NCI-H2227 (cell line): ENCODE data around the gene SYNE1.
"Not testable (repeated sequence)": the region's sequence is repeated elsewhere in the genome, so short reads cannot be mapped to it uniquely, and the experiment has no call there.

ENCODE experiments used
- DNase-seq: peaks from one replicate; lab custom pipeline; 2025; ENCODE audit not compliant: unreplicated experiment; lab: John Stamatoyannopoulos, UW

SYNE1 gene

GRCh38 chr6:152566103-152566875 lies 70.9 kb downstream of the SYNE1 start:
- no peak for DNase-seq

- no peak for DNase-seq
Measured at GRCh38 chr6:152563177-152563576, 74.0 kb downstream of the SYNE1 start.

GRCh38 chr6:152558798-152559197 lies 78.4 kb downstream of the SYNE1 start:
- DNase-seq: not testable (repeated sequence)

- DNase-seq: no peak
Measured at GRCh38 chr6:152557502-152557901, 79.7 kb downstream of the SYNE1 start.

- DNase-seq: no peak
Measured at GRCh38 chr6:152554851-152555250, 82.3 kb downstream of the SYNE1 start.

- DNase-seq: no peak
Measured at GRCh38 chr6:152552616-152553209, 84.4 kb downstream of the SYNE1 start.

GRCh38 chr6:152543519-152543918 lies 93.6 kb downstream of the SYNE1 start:
- no peak for DNase-seq

- DNase-seq: no peak
Measured at GRCh38 chr6:152540381-152540780, 96.8 kb downstream of the SYNE1 start.

- no peak for DNase-seq
Measured at GRCh38 chr6:152534541-152534940, 102.6 kb downstream of the SYNE1 start.

GRCh38 chr6:152532556-152533422 lies 104.4 kb downstream of the SYNE1 start:
- DNase-seq: no peak

GRCh38 chr6:152531659-152532058 lies 105.5 kb downstream of the SYNE1 start:
- DNase-seq: no peak

- DNase-seq: no peak
Measured at GRCh38 chr6:152529369-152529768, 107.8 kb downstream of the SYNE1 start.

GRCh38 chr6:152514120-152514519 lies 123.0 kb downstream of the SYNE1 start:
- not testable (repeated sequence) for DNase-seq

- no peak for DNase-seq
Measured at GRCh38 chr6:152509916-152510315, 127.2 kb downstream of the SYNE1 start.

GRCh38 chr6:152508477-152508876 lies 128.7 kb downstream of the SYNE1 start:
- no peak for DNase-seq

GRCh38 chr6:152503546-152503945 lies 133.6 kb downstream of the SYNE1 start:
- DNase-seq: no peak

GRCh38 chr6:152502421-152503188 lies 134.6 kb downstream of the SYNE1 start:
- no peak for DNase-seq

GRCh38 chr6:152499931-152500330 lies 137.2 kb downstream of the SYNE1 start:
- no peak for DNase-seq

- DNase-seq: no peak
Measured at GRCh38 chr6:152496731-152497130, 140.4 kb downstream of the SYNE1 start.

- not testable (repeated sequence) for DNase-seq
Measured at GRCh38 chr6:152495456-152495855, 141.7 kb downstream of the SYNE1 start.

GRCh38 chr6:152492281-152492680 lies 144.9 kb downstream of the SYNE1 start:
- not testable (repeated sequence) for DNase-seq
